Lower lobe of right lung (tissue), 2 donors: Measurements from ENCODE around the gene ZNF790. TPM values are rescaled to one million over a fixed set of nuclear protein-coding genes. Genes with fewer than 3 reads are reported as not detected.

ENCODE experiments used
- ATAC-seq, 2 donors: fragments of 200-7000 bp; cut with Tn5 transposase; one replicate each; pipeline ENCODE4 v1.9.1; 2020 to 2022; ENCODE audit warnings: mild to moderate bottlenecking in 2 of 2, moderate library complexity in 2 of 2
- DNase-seq: peaks from one replicate; pipeline ENCODE4 v3.0.0-alpha.2; 2020
- H3K27ac ChIP-seq: fragments of 200-600 bp; one replicate; pipeline ENCODE4 v1.8.0; 2022
- H3K27me3 ChIP-seq: fragments of 200-600 bp; one replicate; pipeline ENCODE4 v1.8.0; 2022; ENCODE audit warnings: low read depth
- H3K36me3 ChIP-seq: fragments of 200-600 bp; one replicate; pipeline ENCODE4 v1.8.0; 2022; ENCODE audit warnings: mild to moderate bottlenecking
- H3K4me1 ChIP-seq: fragments of 200-600 bp; one replicate; pipeline ENCODE4 v1.8.0; 2022
- H3K4me3 ChIP-seq: fragments of 200-600 bp; one replicate; pipeline ENCODE4 v1.8.0; 2022; ENCODE audit warnings: mild to moderate bottlenecking
- H3K9me3 ChIP-seq: fragments of 200-600 bp; one replicate; pipeline ENCODE4 v1.8.0; 2022
- CTCF ChIP-seq: fragments of 200-600 bp; IDR thresholded peaks from one replicate; pipeline ENCODE4 v1.8.0; 2022; ENCODE audit warnings: antibody characterized with exemption, mild to moderate bottlenecking
- intact Hi-C: fragments of 100-400 bp; cut with DNase I; formaldehyde crosslinking; loops from one replicate; pipeline ENCODE4 v1.11.0; 2022
- long read RNA-seq: library from polyadenylated mRNA; unstranded; transcript quantifications from one replicate; pipeline ENCODE4 v2.0.0, GENCODE V29; 2021
- total RNA-seq: library from RNA; stranded (reverse); fragmentation: NEBNext Ultra II Directional; extraction: Animal tissue kit (Norgen Biotek cat#: 25700); gene quantifications from one replicate; pipeline ENCODE4 v1.2.1, GENCODE V29; 2021
- donor health status: DM: no; HTN: yes; CAD: no; lungs with severe emphysema.

The ZNF790 gene
- 7.6 TPM for total RNA-seq
- long read RNA-seq, partial matches to known transcripts, result 2 of 13 reads
- long read RNA-seq, other reads (novel, unspliced or antisense), result 7 of 13 reads

GRCh38 chr19:36837906-36838783 lies at the start of gene ZNF790:
Gene ZNF790 (minus strand): TSS chr19:36838387. CDS start chr19:36825619, 12,768 bp downstream.
- TF ChIP-seq CTCF, result no peak
- H3K27ac ChIP-seq, result peak within 1 kb of the TSS; percentile 83
- ATAC-seq, result peak; percentile 99 to 100
- intact Hi-C loops, result no loop called here
- peaks cover 42% of the 10 kb centered on the region for H3K9me3 ChIP-seq
- peaks cover 12% of the 10 kb centered on the region for H3K4me1 ChIP-seq
- peak within 1 kb of the TSS; percentile 64 for H3K4me3 ChIP-seq
- peak; percentile 92 for DNase-seq
- H3K27me3 ChIP-seq, result no peaks in the 10 kb centered on the region
- peaks cover 6% of the 10 kb centered on the region for H3K36me3 ChIP-seq

- Histone ChIP-seq H3K27ac (no peak overlapping the region), H3K36me3 (peaks cover 16% of the 10 kb centered on the region), H3K27me3 (no peaks in the 10 kb centered on the region), H3K9me3 (peaks cover 100% of the 10 kb centered on the region), H3K4me1 (no peaks in the 10 kb centered on the region), H3K4me3 (no peak overlapping the region)
- ATAC-seq (no peak), DNase-seq (no peak)
- intact Hi-C loops, result no loop called here
- TF ChIP-seq CTCF, result no peak
Measured at GRCh38 chr19:36876993-36877938, 39.1 kb upstream of the ZNF790 start.

- no peaks in the 10 kb centered on the region for H3K27me3 ChIP-seq
- H3K9me3 ChIP-seq, result peaks cover 25% of the 10 kb centered on the region
- H3K4me1 ChIP-seq, result peaks cover 24% of the 10 kb centered on the region
- peaks cover 11% of the 10 kb centered on the region for H3K36me3 ChIP-seq
- no peak for TF ChIP-seq CTCF
- DNase-seq (no peak), ATAC-seq (no peak)
- H3K4me3 ChIP-seq, result peak overlapping the region; percentile 98
- intact Hi-C loops, result no loop called here
- no peak overlapping the region for H3K27ac ChIP-seq
Measured at GRCh38 chr19:36851898-36852297, 13.7 kb upstream of the ZNF790 start.

GRCh38 chr19:36850559-36851442 lies 12.6 kb upstream of the ZNF790 start, which contains the start of gene ZNF345:
Gene ZNF345 (plus strand): TSS chr19:36850876. CDS start chr19:36876831, 25,955 bp downstream.
- H3K9me3 ChIP-seq, result peaks cover 20% of the 10 kb centered on the region
- ATAC-seq, result peak; percentile 98
- peak; percentile 92 for DNase-seq
- peak within 1 kb of the TSS; percentile 98 for H3K4me3 ChIP-seq
- intact Hi-C loops, result no loop called here
- no peaks in the 10 kb centered on the region for H3K27me3 ChIP-seq
- H3K27ac ChIP-seq, result peak within 1 kb of the TSS; percentile 94
- no peak for TF ChIP-seq CTCF
- H3K36me3 ChIP-seq, result peaks cover 4% of the 10 kb centered on the region
- H3K4me1 ChIP-seq, result peaks cover 24% of the 10 kb centered on the region
